ENCODE results near the gene CLCA1.
"Not testable (repeated sequence)": the region's sequence is repeated elsewhere in the genome, so short reads cannot be mapped to it uniquely, and the experiment has no call there.

Gene CLCA1

DNA sequence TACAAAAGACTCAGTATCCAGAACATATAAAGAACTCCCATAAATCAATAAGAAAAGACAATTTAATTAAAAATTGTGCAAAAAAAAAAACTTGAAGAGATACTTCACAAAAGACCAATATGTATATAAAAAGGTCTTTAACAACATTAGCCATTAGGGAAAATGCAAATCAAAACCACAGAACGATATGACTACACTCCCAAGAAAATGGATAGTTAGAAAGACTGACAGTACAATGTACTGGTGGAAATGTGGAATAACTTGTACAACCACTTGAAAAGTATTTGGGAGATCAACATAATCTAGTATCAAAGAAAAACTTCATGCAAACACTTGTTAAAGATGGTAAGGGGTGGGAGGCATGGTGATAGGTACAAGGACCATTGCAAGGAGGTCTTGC, 3.9 kb upstream of the CLCA1 start:
- FAIRE-seq, result no peak

DNA sequence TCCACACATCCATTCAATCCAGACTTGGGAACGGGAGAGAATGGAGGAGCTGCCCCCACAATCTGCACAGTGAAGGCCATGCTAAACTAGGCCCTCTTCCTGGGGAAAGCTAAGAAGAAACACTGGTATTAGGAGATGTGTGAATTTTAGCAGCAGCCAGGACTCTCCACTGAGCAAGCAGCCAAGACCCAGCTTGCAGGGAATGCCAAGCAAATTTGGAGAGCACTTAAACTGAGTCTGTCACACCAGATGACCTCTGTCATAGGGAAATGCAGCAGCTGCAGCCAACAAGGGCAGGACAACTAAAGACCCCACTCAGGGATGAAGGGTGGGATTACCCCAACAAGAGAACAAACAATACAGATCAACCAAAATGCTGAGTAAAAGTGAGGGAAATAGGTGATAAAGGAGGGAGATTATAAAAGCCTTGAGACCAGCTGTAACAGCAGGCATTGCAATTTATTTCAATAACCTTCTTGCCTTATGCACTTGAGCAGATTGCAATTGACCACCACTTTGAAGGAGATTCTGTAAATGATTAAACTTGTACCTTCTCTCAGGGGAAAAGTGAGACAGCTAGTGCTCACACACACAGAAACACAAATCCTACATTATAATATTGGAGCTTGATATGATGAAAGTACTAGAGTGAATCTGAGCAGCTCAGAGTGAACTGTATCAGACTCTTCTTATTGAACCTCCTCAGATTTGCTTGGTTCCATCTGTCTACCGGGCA, 2.5 kb upstream of the CLCA1 start:
- no peak for FAIRE-seq

DNA sequence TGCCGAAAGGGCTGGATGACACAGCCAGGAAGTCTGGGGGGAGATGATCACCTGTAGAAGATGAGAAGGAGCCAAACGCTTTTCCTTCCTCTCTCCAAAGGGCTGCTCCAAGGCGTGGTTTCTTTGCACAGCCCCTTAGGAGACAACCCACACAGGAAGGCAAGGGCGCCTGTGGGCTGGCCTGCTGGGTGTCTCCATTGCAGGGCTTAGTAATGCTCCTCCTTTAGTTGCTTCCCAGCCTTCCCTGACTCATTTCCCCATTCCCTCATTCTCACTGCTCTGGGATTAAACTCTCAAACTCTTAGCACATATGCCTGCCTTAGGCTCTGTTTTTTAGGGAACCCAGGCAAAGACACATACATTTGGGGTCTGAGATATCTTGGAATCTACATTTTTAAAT, 1.7 kb upstream of the CLCA1 start:
- no peak for FAIRE-seq

DNA sequence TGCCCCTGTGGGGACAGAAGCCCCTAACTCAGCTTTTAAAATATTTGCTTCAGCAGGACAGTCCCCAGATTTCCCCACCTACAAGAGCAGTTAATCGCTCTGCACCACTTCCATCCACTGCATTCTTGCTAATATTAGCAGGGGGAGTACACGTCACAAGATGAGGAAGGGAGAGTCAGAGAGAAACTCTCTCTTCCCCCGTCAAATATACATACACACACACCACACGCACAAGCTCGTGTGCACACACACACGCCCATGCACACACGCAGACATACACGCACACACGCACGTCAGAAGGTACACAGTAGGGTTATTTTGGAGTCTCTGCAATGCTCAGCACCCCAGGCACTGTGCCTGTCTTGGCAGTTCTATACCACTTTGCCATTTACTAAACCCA, 2.1 kb downstream of the CLCA1 start:
- FAIRE-seq, result no peak

- no peak for FAIRE-seq
These were observed 2.6 kb downstream of the CLCA1 start for GRCh38 chr1:86471291-86471690.

- FAIRE-seq, result no peak
These were observed 3.4 kb downstream of the CLCA1 start for GRCh38 chr1:86472152-86472551.

- FAIRE-seq, result no peak
These were observed 4.0 kb downstream of the CLCA1 start for GRCh38 chr1:86472767-86473166.

DNA sequence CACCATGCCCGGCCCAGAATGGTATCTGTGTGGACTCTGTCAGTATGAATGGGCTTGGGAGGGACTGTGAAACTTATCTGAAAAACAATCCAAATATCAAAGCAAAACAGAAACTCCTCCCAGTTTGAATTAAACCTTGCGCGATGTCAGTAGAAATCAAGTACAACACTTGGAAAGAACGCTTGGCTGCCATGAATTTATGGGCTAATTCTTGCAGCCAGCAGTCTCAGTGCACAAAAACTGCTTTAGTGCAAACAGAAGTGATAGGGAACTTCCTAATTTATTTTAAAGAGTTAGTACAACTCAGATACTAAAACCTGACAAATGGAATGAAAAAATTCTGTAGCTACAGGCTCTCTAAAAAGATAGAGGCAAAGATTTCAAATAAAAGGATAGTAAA, 8.5 kb downstream of the CLCA1 start:
- no peak for FAIRE-seq

DNA sequence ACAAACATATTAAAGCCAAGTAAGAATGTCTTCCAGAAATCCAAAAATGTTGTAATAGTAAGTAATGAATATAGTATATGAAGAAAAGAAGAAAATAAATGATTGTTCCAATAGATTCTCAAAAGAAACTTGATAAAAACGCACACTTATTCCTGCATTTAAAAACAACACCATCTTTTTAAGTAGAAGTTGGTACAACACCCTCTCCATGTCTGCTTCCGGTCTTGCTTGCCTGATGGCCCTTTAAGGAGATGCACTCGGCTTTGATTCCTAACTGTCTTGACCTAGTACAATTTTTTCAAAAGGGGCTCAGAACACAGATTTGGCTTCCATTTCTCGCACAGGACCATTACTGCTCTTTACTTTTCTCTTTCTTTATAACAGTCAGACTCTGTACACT, 9.0 kb downstream of the CLCA1 start:
- no peak for FAIRE-seq

GRCh38 chr1:86478416-86479156, 9.9 kb downstream of the CLCA1 start:
- FAIRE-seq, result no peak

- FAIRE-seq, result no peak
These were observed 13.2 kb downstream of the CLCA1 start for GRCh38 chr1:86481966-86482365.

DNA sequence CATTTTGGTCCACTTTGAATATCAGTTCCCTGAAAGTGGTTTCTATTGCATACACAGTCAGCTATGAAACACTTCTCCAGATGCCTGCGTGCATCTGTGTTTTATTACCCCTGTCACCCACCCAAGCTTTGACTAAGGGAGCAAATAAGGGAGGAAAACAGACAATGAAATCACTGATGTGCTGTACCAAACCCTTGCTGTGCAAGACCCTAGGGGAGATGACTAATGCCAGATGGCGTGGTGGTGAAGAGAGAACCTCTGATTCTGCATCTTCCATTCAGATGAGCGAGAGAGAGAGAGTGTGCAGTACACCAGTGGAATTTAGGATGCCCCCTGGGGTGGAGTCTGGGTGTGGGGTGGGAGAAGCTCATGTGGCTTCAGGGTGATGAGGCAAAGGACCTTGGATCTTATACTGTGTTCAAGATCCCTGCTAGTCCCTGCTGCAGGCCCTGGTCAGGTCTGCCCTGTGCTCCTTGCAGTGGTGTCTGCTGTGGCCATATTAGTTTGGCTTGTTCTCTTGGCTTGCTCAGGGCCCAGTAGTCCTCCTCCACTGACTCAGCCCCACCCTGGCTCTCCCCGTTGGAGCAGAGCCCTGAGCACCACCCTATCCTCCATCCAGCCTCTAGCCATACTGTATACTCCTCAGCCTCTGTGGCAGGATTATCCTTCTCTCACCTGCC, 18.5 kb downstream of the CLCA1 start:
- FAIRE-seq, result no peak

DNA sequence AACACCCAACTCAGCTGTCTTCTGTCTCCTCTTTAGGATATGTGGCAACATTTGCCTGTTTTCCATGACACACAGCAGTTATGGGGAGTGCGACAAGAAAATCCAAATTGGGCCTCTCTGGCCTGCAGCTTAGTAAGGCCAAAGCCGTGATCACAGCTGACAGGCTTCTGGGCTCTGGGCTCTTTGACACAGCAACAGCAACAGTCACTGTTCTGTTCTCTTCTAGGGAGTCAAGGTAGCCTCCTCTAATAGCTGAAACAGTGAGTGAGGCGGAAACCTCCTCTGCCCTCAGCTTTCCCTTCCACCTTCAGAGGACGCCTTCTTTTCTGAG, 19.0 kb downstream of the CLCA1 start:
- FAIRE-seq, result no peak

DNA sequence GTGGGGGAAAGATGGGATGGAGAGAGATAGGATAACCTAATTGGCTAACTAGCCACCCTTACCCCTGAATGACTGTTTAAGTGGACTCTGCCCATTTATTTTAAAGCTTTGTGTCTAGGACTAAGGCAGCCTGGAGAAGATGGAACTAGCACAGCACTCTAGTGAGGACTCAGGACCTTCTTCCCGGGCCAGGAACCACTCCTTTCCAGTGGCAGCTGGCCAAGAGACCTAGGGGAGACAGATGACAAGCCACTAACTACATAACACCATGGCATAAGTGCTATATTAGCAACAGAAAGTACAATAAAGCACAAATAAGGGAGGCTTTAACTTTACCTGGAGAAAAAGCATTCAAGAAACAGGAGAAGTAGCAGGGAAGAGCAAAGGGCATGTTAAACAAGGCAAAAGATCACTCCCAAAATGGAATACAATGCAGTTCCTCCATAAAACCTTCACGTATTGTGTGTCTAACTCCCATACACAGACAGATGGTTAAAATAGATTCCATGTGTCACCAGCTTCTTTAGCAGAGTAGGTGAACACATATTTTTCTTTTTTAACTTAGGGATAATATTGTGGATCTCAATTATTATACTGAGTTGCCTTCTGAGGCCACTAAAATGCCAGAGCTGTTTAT, 20.6 kb downstream of the CLCA1 start:
- FAIRE-seq, result no peak

DNA sequence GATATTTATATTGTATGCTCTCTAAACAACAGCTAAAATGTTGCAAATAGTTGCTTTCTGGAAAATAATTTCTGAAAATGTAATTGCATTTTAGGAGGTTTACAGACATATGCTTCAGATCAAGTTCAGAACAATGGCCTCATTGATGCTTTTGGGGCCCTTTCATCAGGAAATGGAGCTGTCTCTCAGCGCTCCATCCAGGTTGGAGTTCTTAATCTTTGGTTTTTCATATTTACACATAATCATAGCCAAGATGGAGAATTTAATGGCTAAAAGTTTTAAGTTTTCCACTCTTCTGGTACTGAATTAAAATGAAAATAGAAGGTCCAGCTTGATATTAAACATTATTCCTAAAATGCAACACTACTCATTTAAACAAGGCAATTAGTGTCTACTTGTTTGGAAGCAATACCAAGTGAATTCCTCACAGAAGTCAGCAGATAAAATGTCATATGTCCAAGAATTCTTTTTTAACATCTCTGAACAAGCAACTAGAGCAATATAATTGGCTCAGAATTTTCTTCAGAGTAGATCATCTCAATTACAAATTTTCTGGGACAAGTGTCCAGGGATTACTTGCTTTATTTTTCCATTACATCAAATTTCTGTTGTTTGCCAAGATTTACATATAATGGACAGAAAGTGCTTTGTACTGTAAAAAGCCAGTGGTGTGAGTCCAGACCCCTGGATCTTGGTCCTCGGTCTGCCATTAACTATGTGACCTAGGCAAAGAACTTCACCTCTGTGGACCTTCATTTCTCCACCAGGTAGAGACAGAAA, 22.6 kb downstream of the CLCA1 start:
- FAIRE-seq, result no peak

GRCh38 chr1:86498281-86498680, 29.6 kb downstream of the CLCA1 start:
- FAIRE-seq, result no peak

- peak; percentile 95 for FAIRE-seq
These were observed 31.4 kb downstream of the CLCA1 start for GRCh38 chr1:86499987-86500593.

DNA sequence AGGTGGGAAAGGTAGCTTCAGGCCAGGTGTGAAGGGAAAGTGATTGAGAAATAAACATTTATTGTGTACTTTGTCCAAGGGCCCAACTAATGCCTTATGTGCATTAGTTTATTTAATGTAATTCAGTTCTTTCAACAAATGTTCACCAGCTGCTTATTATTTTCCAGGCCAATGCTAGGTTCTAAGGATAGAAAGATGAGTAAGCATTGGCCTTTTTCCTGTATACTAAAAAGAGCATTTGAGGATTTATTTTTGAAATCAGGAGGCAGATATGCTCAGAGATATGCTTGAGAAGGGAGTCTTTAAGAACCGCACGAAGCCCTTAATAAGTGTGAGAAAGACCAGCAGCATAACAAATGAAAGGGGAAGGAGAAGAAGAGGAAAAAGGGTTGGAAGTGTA, 32.0 kb downstream of the CLCA1 start:
- FAIRE-seq, result no peak

DNA sequence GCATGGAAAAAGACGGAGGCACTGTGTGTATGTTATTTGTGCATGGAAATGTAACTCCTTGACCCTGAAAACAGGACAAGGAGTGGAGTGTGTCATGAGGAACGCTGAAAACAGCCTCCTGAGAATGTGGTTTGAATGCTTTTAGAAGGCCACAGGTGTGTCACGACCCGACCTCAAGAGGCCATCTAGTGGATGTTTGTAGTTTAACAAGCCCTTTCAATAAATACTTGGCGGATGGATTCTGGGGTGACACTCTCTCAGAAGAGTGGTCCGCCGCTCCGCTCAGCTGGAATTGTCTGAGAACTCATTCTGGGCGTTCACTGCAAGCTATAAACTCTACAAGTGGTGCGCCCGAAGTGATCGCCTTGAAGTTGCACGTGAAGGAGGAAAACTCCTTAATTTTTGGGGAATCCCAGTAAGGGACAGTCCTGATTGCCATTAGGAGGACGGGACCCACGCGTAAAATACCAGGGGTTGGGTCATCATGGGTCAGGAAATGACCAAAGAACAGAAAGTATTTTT, 33.5 kb downstream of the CLCA1 start:
- not testable (repeated sequence) for FAIRE-seq

GRCh38 chr1:86502721-86503405, 34.1 kb downstream of the CLCA1 start:
- FAIRE-seq, result no peak

DNA sequence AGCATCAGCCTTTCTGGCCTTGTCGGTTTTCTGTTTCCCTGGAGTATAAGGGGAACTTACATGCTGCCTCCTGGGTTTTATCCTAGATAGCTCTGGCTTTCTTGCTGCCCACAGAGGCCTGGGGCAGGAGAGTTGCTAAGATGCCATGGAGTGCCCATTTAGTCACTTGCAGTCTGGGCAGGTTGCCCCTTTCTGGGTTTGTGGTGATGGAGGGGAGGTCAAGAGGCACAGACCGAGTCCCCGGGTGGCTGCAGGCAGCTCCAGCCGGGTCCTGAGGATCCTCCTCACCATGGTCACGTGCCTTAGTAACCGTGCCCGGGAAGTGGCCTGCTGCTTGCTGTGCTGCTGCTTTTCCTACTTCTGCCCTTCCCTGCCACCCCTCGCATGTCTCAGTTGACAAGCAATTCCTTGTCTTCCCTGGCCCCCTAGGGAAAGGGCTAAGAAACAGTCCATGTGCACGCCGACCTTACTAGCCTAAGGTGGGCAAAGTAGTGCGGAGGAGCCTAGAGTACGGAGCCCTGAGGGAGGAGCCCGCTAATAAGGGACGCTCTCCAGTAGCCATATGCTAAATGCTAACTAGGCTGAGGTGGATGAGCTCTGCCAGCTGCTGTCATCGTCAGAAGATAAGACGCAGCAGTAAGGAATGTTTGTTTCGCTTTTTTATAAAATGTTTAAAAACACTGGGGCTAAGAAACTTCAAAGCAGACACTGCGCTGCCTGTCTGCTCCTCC, 34.8 kb downstream of the CLCA1 start:
- no peak for FAIRE-seq

Measured in TTC549 (cell line).